Vagina (tissue), 2 donors: Measurements from ENCODE around the gene SSNA1. TPM values are rescaled to one million over a fixed set of nuclear protein-coding genes. Genes with fewer than 3 reads are reported as not detected.

ENCODE experiments used
- DNase-seq, 2 donors: peaks; one replicate each; pipeline ENCODE4 v3.0.0-alpha.2; 2017; ENCODE audit errors: extremely low spot score in 2 of 2
- H3K27ac ChIP-seq: fragments of 200-600 bp; sonication (generic); one replicate; pipeline ENCODE4 v1.5.1; 2019
- H3K27me3 ChIP-seq: fragments of 200-600 bp; sonication (generic); one replicate; pipeline ENCODE4 v1.5.1; 2019
- H3K36me3 ChIP-seq, 2 donors: fragments of 200-600 bp; sonication (generic); one replicate each; pipeline ENCODE4 v1.5.1; 2017 to 2019
- H3K4me1 ChIP-seq: fragments of 200-600 bp; sonication (generic); one replicate; pipeline ENCODE4 v1.5.1; 2019
- H3K4me3 ChIP-seq, 2 donors: fragments of 200-600 bp; sonication (generic); 1 replicate in 1 of 2; 2 replicates in 1 of 2; pipeline ENCODE4 v1.5.1; 2016 to 2019
- H3K9me3 ChIP-seq: fragments of 200-600 bp; sonication (generic); one replicate; pipeline ENCODE4 v1.5.1; 2019
- POLR2A ChIP-seq, 2 donors: fragments of 450-650 bp; IDR thresholded peaks; one replicate each; pipeline ENCODE4 v1.6.1; 2017; ENCODE audit warnings: antibody characterized with exemption in 2 of 2, mild to moderate bottlenecking in 2 of 2, moderate library complexity in 2 of 2
- POLR2AphosphoS5 ChIP-seq, 2 donors: sonication (generic); formaldehyde crosslinking; IDR thresholded peaks; one replicate each; pipeline ENCODE4 v1.9.0; 2017; ENCODE audit warnings: antibody characterized with exemption in 2 of 2, mild to moderate bottlenecking in 2 of 2, low read depth in 1 of 2; ENCODE audit not compliant: insufficient read depth in 1 of 2
- intact Hi-C: fragments of 100-400 bp; cut with DNase I; formaldehyde crosslinking; loops from one replicate; pipeline ENCODE4 v1.15.1; 2023
- total RNA-seq: library from RNA; depleted of rRNA; stranded (reverse); fragments of >200 nt; gene quantifications from one replicate; pipeline ENCODE4 v1.2.3, GENCODE V29; 2016
- TF ChIP-seq, protein P1 (sequence below), 3 experiments: fragments of 450-650 bp in 2 of 3; fragments of 200-600 bp in 1 of 3; sonication (generic) in 1 of 3; IDR thresholded peaks; one replicate each; pipeline ENCODE4 v1.5.1; 2017 to 2019; ENCODE audit warnings: antibody characterized with exemption in 3 of 3, mild to moderate bottlenecking in 2 of 3, moderate library complexity in 2 of 3

SSNA1 gene
- total RNA-seq, 1 donor from 2014 or later, result 49.8 TPM

DNA sequence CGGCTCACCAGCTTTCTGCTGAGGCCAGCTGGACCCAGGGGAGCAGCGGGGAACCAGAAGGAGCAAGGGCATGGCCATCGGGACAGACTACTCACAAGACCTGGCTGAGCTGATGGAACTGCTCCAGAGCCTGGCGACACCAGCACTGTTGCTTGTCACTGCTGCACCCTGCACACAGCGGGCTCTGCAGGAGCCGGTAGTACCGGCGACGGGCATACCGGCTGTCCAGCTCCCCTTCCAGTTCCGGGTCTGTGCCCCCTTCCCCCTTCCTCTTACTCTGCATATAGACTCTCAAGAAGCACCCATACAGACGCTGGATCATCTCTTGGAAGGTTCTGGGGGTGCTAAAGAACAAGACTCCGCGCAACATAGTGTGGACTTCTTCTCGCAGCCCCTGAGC lies 1.1 kb upstream of the SSNA1 start:
- Histone ChIP-seq H3K9me3 (no peaks in the 10 kb centered on the region), H3K27ac (no peak overlapping the region), H3K36me3 (peaks cover 0 to 33% of the 10 kb centered on the region in 2 donors), H3K4me3 (peak overlapping the region; percentile 70 to 88), H3K4me1 (peaks cover 50% of the 10 kb centered on the region), H3K27me3 (no peaks in the 10 kb centered on the region)
- intact Hi-C loops, result no loop called here
- TF ChIP-seq, protein P1, sequence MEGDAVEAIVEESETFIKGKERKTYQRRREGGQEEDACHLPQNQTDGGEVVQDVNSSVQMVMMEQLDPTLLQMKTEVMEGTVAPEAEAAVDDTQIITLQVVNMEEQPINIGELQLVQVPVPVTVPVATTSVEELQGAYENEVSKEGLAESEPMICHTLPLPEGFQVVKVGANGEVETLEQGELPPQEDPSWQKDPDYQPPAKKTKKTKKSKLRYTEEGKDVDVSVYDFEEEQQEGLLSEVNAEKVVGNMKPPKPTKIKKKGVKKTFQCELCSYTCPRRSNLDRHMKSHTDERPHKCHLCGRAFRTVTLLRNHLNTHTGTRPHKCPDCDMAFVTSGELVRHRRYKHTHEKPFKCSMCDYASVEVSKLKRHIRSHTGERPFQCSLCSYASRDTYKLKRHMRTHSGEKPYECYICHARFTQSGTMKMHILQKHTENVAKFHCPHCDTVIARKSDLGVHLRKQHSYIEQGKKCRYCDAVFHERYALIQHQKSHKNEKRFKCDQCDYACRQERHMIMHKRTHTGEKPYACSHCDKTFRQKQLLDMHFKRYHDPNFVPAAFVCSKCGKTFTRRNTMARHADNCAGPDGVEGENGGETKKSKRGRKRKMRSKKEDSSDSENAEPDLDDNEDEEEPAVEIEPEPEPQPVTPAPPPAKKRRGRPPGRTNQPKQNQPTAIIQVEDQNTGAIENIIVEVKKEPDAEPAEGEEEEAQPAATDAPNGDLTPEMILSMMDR (IDR thresholded peaks at IDR 0.05), result no peak
- TF ChIP-seq POLR2AphosphoS5 (IDR thresholded peaks at IDR 0.05; ENCODE audit: insufficient read depth in 1 of 2, low read depth in 1 of 2) (no peak), POLR2A (IDR thresholded peaks at IDR 0.05) (no peak)
- DNase-seq, result no peak

DNA sequence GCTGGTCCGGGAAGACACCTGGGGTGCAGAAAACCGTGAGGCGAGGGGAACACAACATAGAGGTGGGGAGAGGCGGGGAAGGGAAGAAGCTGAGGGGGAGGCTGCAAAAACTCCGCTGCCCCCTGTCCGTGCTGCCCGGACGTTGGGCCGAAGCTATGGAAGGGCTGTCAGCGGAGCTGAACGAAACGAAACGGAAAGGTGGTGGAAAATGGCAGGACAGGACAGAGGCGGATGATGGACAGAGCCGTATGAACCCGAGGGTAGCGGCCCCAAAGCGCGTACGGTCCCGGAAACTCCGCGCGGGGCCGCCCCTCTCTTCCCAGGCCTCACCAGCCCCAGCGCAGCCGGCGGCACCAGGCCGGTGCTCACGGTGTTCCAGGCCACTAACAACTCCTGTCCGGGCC lies 388 bp upstream of the SSNA1 start:
- Histone ChIP-seq H3K4me1 (peaks cover 50% of the 10 kb centered on the region), H3K27me3 (no peaks in the 10 kb centered on the region), H3K27ac (peak overlapping the region; percentile 93), H3K4me3 (peak overlapping the region; percentile 70 to 88), H3K36me3 (peaks cover 0 to 26% of the 10 kb centered on the region in 2 donors), H3K9me3 (no peaks in the 10 kb centered on the region)
- intact Hi-C loops, result no loop called here
- no peak for DNase-seq
- TF ChIP-seq, protein P1 (IDR thresholded peaks at IDR 0.05), result no peak
- TF ChIP-seq POLR2AphosphoS5 (IDR thresholded peaks at IDR 0.05; ENCODE audit: insufficient read depth in 1 of 2, low read depth in 1 of 2), result no peak

DNA sequence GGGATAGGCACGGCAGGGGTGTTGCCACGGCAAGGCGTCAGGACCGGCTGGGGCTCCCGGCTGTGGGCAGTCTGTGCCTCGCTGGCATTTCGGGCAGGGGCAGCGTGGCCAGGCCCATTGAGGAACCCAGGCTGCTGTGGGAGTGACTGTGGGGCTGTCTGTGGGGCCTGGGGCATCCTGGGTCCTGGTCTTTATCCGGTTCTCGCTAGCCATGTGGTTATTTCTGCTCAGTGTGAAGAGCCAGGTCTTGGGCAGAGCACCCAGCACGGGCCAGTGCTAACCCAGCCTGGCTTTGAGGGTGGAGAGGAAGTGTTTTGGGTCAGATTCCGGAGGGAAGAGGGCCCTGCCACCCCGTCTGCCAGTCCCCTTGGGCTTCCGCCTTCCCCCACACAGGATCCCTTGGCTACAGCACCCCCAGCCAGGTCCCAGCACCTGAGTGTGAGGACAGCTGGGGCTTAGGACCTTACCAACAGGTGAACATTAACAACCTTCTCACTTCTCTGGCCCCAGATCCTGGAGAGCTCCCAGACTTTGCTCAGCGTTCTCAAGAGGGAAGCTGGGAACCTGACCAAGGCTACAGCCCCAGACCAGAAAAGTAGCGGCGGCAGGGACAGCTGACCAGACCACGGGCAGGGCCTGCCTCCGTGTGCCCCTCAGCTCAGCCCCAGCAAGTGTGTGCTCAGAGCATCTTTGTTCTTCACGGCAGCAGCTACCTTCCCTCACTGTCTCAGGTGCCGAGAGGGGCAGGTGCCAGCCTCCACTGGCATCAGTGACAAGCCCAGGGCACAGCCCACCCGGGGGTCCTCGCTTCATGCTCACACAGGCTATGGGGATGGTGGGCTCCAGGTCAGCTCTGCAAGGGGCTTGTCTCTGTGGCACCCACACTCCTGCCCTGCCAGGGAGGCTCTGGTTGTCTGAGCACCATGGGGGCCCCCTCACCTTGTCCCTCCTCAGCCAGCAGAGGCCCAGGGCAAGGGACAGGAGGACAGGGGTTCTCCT lies 1.1 kb downstream of the SSNA1 start:
- no peak for DNase-seq
- peak overlapping the region; percentile 93 for H3K27ac ChIP-seq
- peak overlapping the region; percentile 70 to 88 for H3K4me3 ChIP-seq
- H3K9me3 ChIP-seq, result no peaks in the 10 kb centered on the region
- peaks cover 0 to 15% of the 10 kb centered on the region in 2 donors for H3K36me3 ChIP-seq
- no peaks in the 10 kb centered on the region for H3K27me3 ChIP-seq
- peaks cover 55% of the 10 kb centered on the region for H3K4me1 ChIP-seq
- intact Hi-C loops, result loop anchor here (5.0 kb wide), 1 partner anchor 38 kb away; the partner anchor contains the start of genes CYSRT1 and RNF224
- no peak for TF ChIP-seq POLR2A (IDR thresholded peaks at IDR 0.05)
- TF ChIP-seq POLR2AphosphoS5 (IDR thresholded peaks at IDR 0.05; ENCODE audit: insufficient read depth in 1 of 2, low read depth in 1 of 2), result no peak

DNA sequence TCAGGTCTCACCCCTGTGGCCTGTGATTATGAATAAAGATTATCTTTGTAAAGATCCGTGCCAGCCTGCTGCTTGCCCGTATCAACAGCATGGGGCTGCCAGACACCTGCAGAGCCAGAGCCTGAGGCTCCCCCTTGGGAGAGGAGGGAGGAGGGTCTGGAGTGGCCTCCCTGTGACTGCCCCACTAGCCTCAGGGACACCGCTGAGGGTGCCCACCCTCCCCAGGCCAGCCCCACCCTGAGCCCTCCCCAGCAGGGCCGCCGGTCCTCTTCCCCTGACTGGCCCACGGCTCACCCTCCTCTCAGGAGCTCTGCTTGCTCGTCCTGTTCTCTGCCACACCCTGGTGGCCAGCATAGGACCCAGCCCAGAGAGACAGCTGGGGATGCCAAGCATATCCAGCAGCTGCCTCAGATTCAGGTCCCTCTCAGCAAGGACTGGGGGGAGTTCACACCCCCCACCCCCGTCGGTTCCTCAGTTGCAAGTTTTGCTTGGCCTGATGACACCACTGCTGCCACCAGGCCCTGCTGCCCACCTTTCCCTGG lies 1.9 kb downstream of the SSNA1 start:
- intact Hi-C loops, result loop anchor here (5.0 kb wide), 1 partner anchor 37 kb away; the partner anchor contains the start of genes CYSRT1 and RNF224
- H3K27ac ChIP-seq, result peak overlapping the region; percentile 93
- H3K4me1 ChIP-seq, result peaks cover 56% of the 10 kb centered on the region
- peak overlapping the region; percentile 70 to 88 for H3K4me3 ChIP-seq
- no peaks in the 10 kb centered on the region for H3K27me3 ChIP-seq
- no peak for DNase-seq
- H3K9me3 ChIP-seq, result no peaks in the 10 kb centered on the region
- no peak for TF ChIP-seq POLR2A (IDR thresholded peaks at IDR 0.05)
- TF ChIP-seq POLR2AphosphoS5 (IDR thresholded peaks at IDR 0.05; ENCODE audit: insufficient read depth in 1 of 2, low read depth in 1 of 2), result no peak
- TF ChIP-seq, protein P1 (IDR thresholded peaks at IDR 0.05), result no peak
- H3K36me3 ChIP-seq, result peaks cover 0 to 12% of the 10 kb centered on the region in 2 donors

DNA sequence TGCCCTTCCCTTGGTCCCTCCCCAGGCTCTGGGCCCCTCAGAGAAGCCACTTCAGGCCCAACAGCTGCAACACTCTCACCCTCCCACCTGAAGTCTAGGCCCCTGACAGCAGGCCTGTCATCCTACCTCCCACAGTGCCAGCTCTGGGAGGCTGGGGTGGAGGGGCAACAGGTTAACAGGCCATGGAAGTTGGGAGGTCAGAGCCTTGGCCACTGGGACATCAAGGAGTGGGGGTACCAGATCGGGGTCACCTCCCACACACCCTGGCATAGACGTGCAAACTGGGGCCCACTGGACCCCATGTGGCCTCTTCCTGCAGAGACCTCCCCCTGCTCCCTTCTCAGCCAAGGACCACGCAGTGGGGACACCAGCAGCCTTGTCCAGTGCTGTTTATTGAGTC lies 2.8 kb downstream of the SSNA1 start:
- Histone ChIP-seq H3K4me1 (peaks cover 61% of the 10 kb centered on the region), H3K27me3 (no peaks in the 10 kb centered on the region), H3K27ac (no peak overlapping the region), H3K4me3 (no peak overlapping the region), H3K9me3 (no peaks in the 10 kb centered on the region), H3K36me3 (peaks cover 0 to 10% of the 10 kb centered on the region in 2 donors)
- intact Hi-C loops, result loop anchor here (5.0 kb wide), 1 partner anchor 36 kb away; the partner anchor contains the start of genes CYSRT1 and RNF224
- DNase-seq, result no peak
- TF ChIP-seq POLR2AphosphoS5 (IDR thresholded peaks at IDR 0.05; ENCODE audit: insufficient read depth in 1 of 2, low read depth in 1 of 2), result no peak
- TF ChIP-seq, protein P1 (IDR thresholded peaks at IDR 0.05), result no peak
- TF ChIP-seq POLR2A (IDR thresholded peaks at IDR 0.05), result no peak
